Endothelial cell of umbilical vein (primary cell): ENCODE data around the gene FAM53B. TPM values are rescaled to one million over a fixed set of nuclear protein-coding genes. Genes with fewer than 3 reads are reported as not detected.

Experiments
- BruUV-seq: library from RNA; stranded (reverse); fragments of 400-500 nt; replicated peaks from 2 replicates; lab custom pipeline; 2021; lab: Mats Ljungman, UMichigan
- CTCF ChIA-PET: fragments of 300-600, 350-600 bp; sonication (Branson Sonifier 250); formaldehyde crosslinking; loops from one replicate; lab custom pipeline; 2021; ENCODE audit warnings: antibody characterized with exemption, inconsistent platforms; lab: Charles Lee
- POLR2A ChIA-PET: fragments of 300-600, 350-600 bp; sonication (Branson Sonifier 250); formaldehyde crosslinking; loops from one replicate; lab custom pipeline; 2021; ENCODE audit warnings: antibody characterized with exemption, inconsistent platforms; lab: Charles Lee
- DNase-seq: peaks from one replicate; pipeline ENCODE4 v3.0.0-alpha.2; 2011; ENCODE audit warnings: low read depth, low spot score
- FAIRE-seq: peaks from 2 replicates; lab custom pipeline; 2011; peaks lifted over from hg19 to GRCh38; lab: Jason Lieb, UNC
- H2AFZ ChIP-seq: 2 replicates; pipeline ENCODE4 v1.6.0; 2012; ENCODE audit warnings: low read depth, low read length, control low read depth, inconsistent platforms
- H3K27ac ChIP-seq: 2 replicates; pipeline ENCODE4 v1.5.1; 2011; ENCODE audit warnings: low read depth, mild to moderate bottlenecking, control low read depth, low read length, moderate library complexity; ENCODE audit not compliant: insufficient read depth
- H3K27me3 ChIP-seq, 2 experiments: 2 replicates each; pipeline versions ENCODE4 v1.6.0 to v1.6.1; 2011; ENCODE audit warnings: low read length in 2 of 2, mixed read lengths in 1 of 2; ENCODE audit not compliant: control insufficient read depth in 2 of 2, insufficient read depth in 2 of 2
- H3K36me3 ChIP-seq, 2 experiments: 2 replicates in 1 of 2; 3 replicates in 1 of 2; pipeline ENCODE4 v1.5.1; 2011; ENCODE audit warnings: low read length in 2 of 2, mild to moderate bottlenecking in 1 of 2, moderate library complexity in 1 of 2; ENCODE audit not compliant: control insufficient read depth in 2 of 2, insufficient read depth in 2 of 2; ENCODE audit errors: extremely low read depth in 1 of 2
- H3K4me1 ChIP-seq: 3 replicates; pipeline ENCODE4 v1.5.1; 2011; ENCODE audit warnings: mild to moderate bottlenecking, low read length; ENCODE audit not compliant: control insufficient read depth, insufficient read depth; ENCODE audit errors: extremely low read depth
- H3K4me2 ChIP-seq: 2 replicates; pipeline ENCODE4 v1.6.1; 2011; ENCODE audit warnings: low read length, control low read depth, mixed read lengths; ENCODE audit not compliant: insufficient read depth
- H3K4me3 ChIP-seq, 3 experiments: fragments of 200-600 bp in 1 of 3; sonication (generic), shearing (Covaris generic) in 1 of 3; replicated peaks in 1 of 3; 2 replicates each; pipeline ENCODE4 v1.5.1; 2011 to 2016; ENCODE audit warnings: control low read depth in 3 of 3, low read length in 3 of 3, mild to moderate bottlenecking in 2 of 3, inconsistent platforms in 1 of 3, low read depth in 1 of 3, moderate library complexity in 1 of 3; ENCODE audit not compliant: insufficient read depth in 1 of 3
- H3K79me2 ChIP-seq: 2 replicates; pipeline ENCODE4 v1.6.0; 2012; ENCODE audit warnings: low read length, inconsistent platforms; ENCODE audit not compliant: control insufficient read depth, insufficient read depth
- H3K9ac ChIP-seq: replicated peaks from 2 replicates; pipeline ENCODE3; 2011; ENCODE audit warnings: low read length, control low read depth; ENCODE audit not compliant: insufficient read depth; ENCODE audit errors: extremely low read depth
- H3K9me1 ChIP-seq: replicated peaks from 3 replicates; pipeline ENCODE4 v1.6.0; 2011; ENCODE audit warnings: mild to moderate bottlenecking, low read length; ENCODE audit not compliant: control insufficient read depth, insufficient read depth; ENCODE audit errors: extremely low read depth
- H3K9me3 ChIP-seq: replicated peaks from 2 replicates; pipeline ENCODE4 v1.5.1; 2012; ENCODE audit warnings: low read length, inconsistent platforms; ENCODE audit not compliant: control insufficient read depth, insufficient read depth
- H4K20me1 ChIP-seq: replicated peaks from 2 replicates; pipeline ENCODE3; 2011; ENCODE audit warnings: mild to moderate bottlenecking, low read length; ENCODE audit not compliant: control insufficient read depth, insufficient read depth; ENCODE audit errors: extremely low read depth
- CTCF ChIP-seq, 2 donors: IDR thresholded peaks; 1 replicate in 1 of 2; 2 replicates in 1 of 2; pipeline ENCODE4 v1.5.1; 2011; ENCODE audit warnings: low read length in 2 of 2, mild to moderate bottlenecking in 2 of 2, moderate library complexity in 2 of 2, control low read depth in 1 of 2, inconsistent platforms in 1 of 2, low read depth in 1 of 2; ENCODE audit not compliant: insufficient read depth in 1 of 2; ENCODE audit errors: extremely low read depth in 1 of 2
- EZH2 ChIP-seq: IDR thresholded peaks from 2 replicates; pipeline ENCODE4 v1.6.1; 2012; ENCODE audit warnings: borderline replicate concordance, low read depth, mild to moderate bottlenecking, moderate library complexity, low read length, inconsistent platforms; ENCODE audit not compliant: severe bottlenecking
- FOS ChIP-seq: IDR thresholded peaks from 2 replicates; pipeline ENCODE4 v1.6.1; 2011; ENCODE audit warnings: mild to moderate bottlenecking, low read length, moderate library complexity, borderline replicate concordance; ENCODE audit not compliant: insufficient read depth
- GATA2 ChIP-seq: IDR thresholded peaks from 2 replicates; pipeline ENCODE4 v1.7.0; 2011; ENCODE audit warnings: low read depth, mild to moderate bottlenecking, moderate library complexity, mixed read lengths, low read length; ENCODE audit not compliant: insufficient read length, insufficient read depth
- JUN ChIP-seq: IDR thresholded peaks from 2 replicates; pipeline ENCODE4 v1.6.1; 2011; ENCODE audit warnings: borderline replicate concordance, low read depth; ENCODE audit not compliant: insufficient read length, insufficient read depth
- MAX ChIP-seq: IDR thresholded peaks from 2 replicates; pipeline ENCODE4 v1.6.1; 2011; ENCODE audit not compliant: insufficient read depth, insufficient read length
- MYC ChIP-seq: IDR thresholded peaks from one replicate; pipeline ENCODE4 v1.6.1; 2011; ENCODE audit warnings: mild to moderate bottlenecking, low read depth, low read length
- POLR2A ChIP-seq: IDR thresholded peaks from 2 replicates; pipeline ENCODE4 v1.6.1; 2012; ENCODE audit warnings: low read depth, mild to moderate bottlenecking, control low read depth, low read length
- POLR2AphosphoS5 ChIP-seq: IDR thresholded peaks from 2 replicates; pipeline ENCODE4 v1.6.1; 2012; ENCODE audit warnings: low read depth, mild to moderate bottlenecking, control low read depth, low read length, moderate library complexity; ENCODE audit not compliant: insufficient read depth
- dilution Hi-C: fragments of 300-500 bp; cut with MboI; formaldehyde crosslinking; loops from one replicate; pipeline ENCODE4 v1.15.0; 2019; ENCODE audit warnings: low sequenced_read_pairs; ENCODE audit not compliant: extremely low pct_ligation_motif_present
- intact Hi-C: fragments of 100-400 bp; cut with micrococcal nuclease; formaldehyde crosslinking; loops from one replicate; pipeline ENCODE4 v1.10.0; 2022
- polyA plus RNA-seq, 4 experiments: library from polyadenylated mRNA; depleted of rRNA in 3 of 4; stranded (reverse) in 3 of 4; unstranded in 1 of 4; fragments of >200 nt; gene quantifications; 2 replicates each; pipeline versions ENCODE4 v1.2.1 to v1.2.3, GENCODE V29; 2011 to 2012; ENCODE audit warnings: missing spikeins in 1 of 4
- total RNA-seq: library from RNA; stranded (reverse); gene quantifications from 2 replicates; pipeline ENCODE4 v1.2.3, GENCODE V29; 2021

The FAM53B gene
- total and polyA plus RNA-seq, 2 donors (not counting 3 experiments of a cell fraction or from before 2014, with no cell fraction given): 8.5 to 21.1 TPM

- TF ChIP-seq MAX (no peak), POLR2A (no peak), POLR2AphosphoS5 (no peak), CTCF (IDR thresholded peaks at IDR 0.05; ENCODE audit: extremely low read depth in 1 of 2, insufficient read depth in 1 of 2, low read depth in 1 of 2, low read length in 2 of 2) (no peak), MYC (no peak), JUN (no peak), GATA2 (no peak), FOS (no peak), EZH2 (no peak)
- DNase-seq (no peak), FAIRE-seq (no peak)
- Histone ChIP-seq H3K4me1 (no peaks in the 10 kb centered on the region), H3K27ac (no peak overlapping the region), H3K9me1 (no peaks in the 10 kb centered on the region), H3K79me2 (no peaks in the 10 kb centered on the region), H2AFZ (no peak overlapping the region), H3K9ac (no peak overlapping the region), H3K4me2 (no peak overlapping the region), H3K9me3 (no peaks in the 10 kb centered on the region), H3K4me3 (no peak overlapping the region), H3K36me3 (no peaks in the 10 kb centered on the region), H3K27me3 (no peaks in the 10 kb centered on the region), H4K20me1 (no peaks in the 10 kb centered on the region)
- intact Hi-C loops (loop anchor here (10.0 kb wide), 1 partner anchor 165 kb away; the partner anchor contains the start of gene ABRAXAS2), dilution Hi-C loops (no loop called here)
- BruUV-seq: no TSS peak
- POLR2A ChIA-PET: no interaction called here
- CTCF ChIA-PET: interaction anchor here (1.4 kb wide), 1 partner anchor 102 kb away, joined by 4 read pairs; no protein-coding TSS in a partner anchor
These were observed 104.5 kb downstream of the FAM53B start for GRCh38 chr10:124639646-124640045.
